AG04450 (cell line): ENCODE results near the gene DDX52. TPM values are rescaled to one million over a fixed set of nuclear protein-coding genes. Genes with fewer than 3 reads are reported as not detected.

Experiments used
- CTCF ChIA-PET: fragments of 300-600, 350-600 bp; formaldehyde crosslinking; extraction: SDS; loops from one replicate; lab custom pipeline; 2022; ENCODE audit warnings: antibody characterized with exemption, inconsistent platforms; lab: Charles Lee
- POLR2A ChIA-PET: fragments of 350-600 bp; formaldehyde crosslinking; extraction: SDS; loops from one replicate; lab custom pipeline; 2021; ENCODE audit warnings: antibody characterized with exemption, inconsistent platforms; lab: Yijun Ruan, JAX
- DNase-seq: peaks from one replicate; pipeline ENCODE4 v3.0.0-alpha.2; 2011; ENCODE audit warnings: low read depth, low spot score
- H3K27ac ChIP-seq: one replicate; pipeline ENCODE4 v1.5.1; 2012; ENCODE audit warnings: low read depth, low read length, control low read depth
- H3K27me3 ChIP-seq: one replicate; pipeline ENCODE4 v1.6.0; 2012; ENCODE audit warnings: low read length; ENCODE audit not compliant: control insufficient read depth, insufficient read depth
- H3K4me3 ChIP-seq: 2 replicates; pipeline ENCODE4 v1.5.1; 2011; ENCODE audit warnings: mild to moderate bottlenecking, low read depth, low read length, control low read depth
- H3K9me3 ChIP-seq: 2 replicates; pipeline ENCODE4 v1.5.1; 2012; ENCODE audit warnings: low read length; ENCODE audit not compliant: control insufficient read depth, insufficient read depth
- polyA plus RNA-seq: library from polyadenylated mRNA; depleted of rRNA; stranded (reverse); fragments of >200 nt; gene quantifications from 2 replicates; pipeline ENCODE4 v1.2.3, GENCODE V29; 2011
- TF ChIP-seq, protein P1 (sequence below): IDR thresholded peaks from 2 replicates; pipeline ENCODE4 v1.5.1; 2011; ENCODE audit warnings: low read depth, low read length, control low read depth, inconsistent platforms

DDX52 gene
- polyA plus RNA-seq, 1 experiment, result 31.8 TPM

DNA sequence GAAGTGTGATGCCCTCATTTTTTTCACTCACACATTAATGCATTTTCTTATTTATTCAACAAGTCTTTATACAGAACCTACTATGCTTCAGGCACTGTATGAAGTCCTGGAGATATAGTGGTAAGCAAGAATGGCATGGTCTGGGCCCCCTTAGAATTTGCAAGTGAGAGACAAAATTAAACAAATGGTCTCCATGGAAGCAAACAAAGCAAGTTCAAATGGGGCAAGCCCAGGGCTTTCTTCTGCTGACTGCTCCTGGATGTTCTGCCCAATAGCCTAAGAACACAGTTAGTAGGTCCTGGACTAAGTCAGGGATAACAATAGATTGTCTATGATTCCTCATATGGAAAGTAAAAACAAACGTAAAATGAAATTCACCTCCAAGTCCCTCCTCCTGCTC is 31.3 kb upstream of the DDX52 start:
- TF ChIP-seq, protein P1, sequence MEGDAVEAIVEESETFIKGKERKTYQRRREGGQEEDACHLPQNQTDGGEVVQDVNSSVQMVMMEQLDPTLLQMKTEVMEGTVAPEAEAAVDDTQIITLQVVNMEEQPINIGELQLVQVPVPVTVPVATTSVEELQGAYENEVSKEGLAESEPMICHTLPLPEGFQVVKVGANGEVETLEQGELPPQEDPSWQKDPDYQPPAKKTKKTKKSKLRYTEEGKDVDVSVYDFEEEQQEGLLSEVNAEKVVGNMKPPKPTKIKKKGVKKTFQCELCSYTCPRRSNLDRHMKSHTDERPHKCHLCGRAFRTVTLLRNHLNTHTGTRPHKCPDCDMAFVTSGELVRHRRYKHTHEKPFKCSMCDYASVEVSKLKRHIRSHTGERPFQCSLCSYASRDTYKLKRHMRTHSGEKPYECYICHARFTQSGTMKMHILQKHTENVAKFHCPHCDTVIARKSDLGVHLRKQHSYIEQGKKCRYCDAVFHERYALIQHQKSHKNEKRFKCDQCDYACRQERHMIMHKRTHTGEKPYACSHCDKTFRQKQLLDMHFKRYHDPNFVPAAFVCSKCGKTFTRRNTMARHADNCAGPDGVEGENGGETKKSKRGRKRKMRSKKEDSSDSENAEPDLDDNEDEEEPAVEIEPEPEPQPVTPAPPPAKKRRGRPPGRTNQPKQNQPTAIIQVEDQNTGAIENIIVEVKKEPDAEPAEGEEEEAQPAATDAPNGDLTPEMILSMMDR, result no peak
- DNase-seq, result no peak
- ChIA-PET CTCF (no interaction called here), POLR2A (no interaction called here)
- H3K27me3 ChIP-seq, result peaks cover 2% of the 10 kb centered on the region
- H3K4me3 ChIP-seq, result no peak overlapping the region
- H3K9me3 ChIP-seq, result no peaks in the 10 kb centered on the region
- no peak overlapping the region for H3K27ac ChIP-seq

DNA sequence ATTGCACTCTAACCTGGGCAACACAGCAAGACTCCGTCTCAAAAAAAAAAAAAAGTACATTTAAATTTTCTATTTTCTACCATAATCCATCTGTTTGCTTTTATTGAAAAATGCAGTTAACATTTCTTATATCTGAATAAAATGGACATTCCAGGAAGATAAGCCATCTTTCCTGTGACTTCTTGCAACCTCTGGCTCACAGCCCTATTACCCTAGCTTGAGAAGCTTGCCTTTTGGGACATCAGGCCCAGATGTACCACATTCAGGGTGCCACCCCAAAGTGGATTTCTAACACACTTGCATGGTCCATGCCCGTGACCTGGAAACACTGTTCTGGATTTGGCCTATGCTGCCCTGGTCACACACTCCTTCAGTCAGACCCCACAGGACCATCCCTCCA is 30.1 kb upstream of the DDX52 start:
- no peak for DNase-seq
- POLR2A ChIA-PET, result no interaction called here
- TF ChIP-seq, protein P1, result no peak
- no peaks in the 10 kb centered on the region for H3K9me3 ChIP-seq
- H3K27ac ChIP-seq, result no peak overlapping the region
- H3K27me3 ChIP-seq, result peaks cover 2% of the 10 kb centered on the region
- no peak overlapping the region for H3K4me3 ChIP-seq
- CTCF ChIA-PET, result interaction anchor here (1.0 kb wide), 1 partner anchor 146 kb away, joined by 3 read pairs; no protein-coding TSS in a partner anchor

DNA sequence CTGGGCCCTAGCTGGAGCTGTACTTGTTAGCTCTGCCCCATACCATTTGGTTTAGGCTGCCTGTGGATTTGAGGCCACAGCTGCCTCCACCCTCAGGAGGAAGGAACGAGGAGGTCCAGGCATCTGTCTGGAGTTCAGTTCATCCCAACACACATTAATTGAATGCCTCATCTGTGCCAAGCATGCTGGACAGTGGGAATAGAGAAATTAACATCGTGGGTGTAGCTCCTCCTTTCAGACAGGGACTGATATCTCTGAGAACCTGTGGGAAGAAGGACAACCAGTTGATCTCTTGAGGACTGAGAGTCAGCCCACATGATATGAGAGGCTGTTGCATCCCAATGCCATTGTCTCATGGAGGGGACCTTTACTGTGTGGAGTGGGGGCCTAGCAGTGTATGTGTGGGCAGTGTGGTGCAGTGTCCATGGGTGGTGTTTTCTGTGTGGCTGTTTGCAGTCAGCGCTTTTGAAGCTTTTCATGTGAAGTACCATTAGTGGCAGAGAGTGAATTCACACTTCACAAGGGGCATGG is 29.4 kb upstream of the DDX52 start:
- ChIA-PET POLR2A (no interaction called here), CTCF (interaction anchor here (0.6 to 2.3 kb wide), 5 partner anchors 23 to 145 kb away, joined by 3 to 6 read pairs (median 5); no protein-coding TSS in a partner anchor)
- H3K4me3 ChIP-seq, result no peak overlapping the region
- TF ChIP-seq, protein P1, result no peak
- no peak for DNase-seq
- peak overlapping the region; percentile 86 for H3K27ac ChIP-seq
- no peaks in the 10 kb centered on the region for H3K9me3 ChIP-seq
- peaks cover under 1% of the 10 kb centered on the region for H3K27me3 ChIP-seq

DNA sequence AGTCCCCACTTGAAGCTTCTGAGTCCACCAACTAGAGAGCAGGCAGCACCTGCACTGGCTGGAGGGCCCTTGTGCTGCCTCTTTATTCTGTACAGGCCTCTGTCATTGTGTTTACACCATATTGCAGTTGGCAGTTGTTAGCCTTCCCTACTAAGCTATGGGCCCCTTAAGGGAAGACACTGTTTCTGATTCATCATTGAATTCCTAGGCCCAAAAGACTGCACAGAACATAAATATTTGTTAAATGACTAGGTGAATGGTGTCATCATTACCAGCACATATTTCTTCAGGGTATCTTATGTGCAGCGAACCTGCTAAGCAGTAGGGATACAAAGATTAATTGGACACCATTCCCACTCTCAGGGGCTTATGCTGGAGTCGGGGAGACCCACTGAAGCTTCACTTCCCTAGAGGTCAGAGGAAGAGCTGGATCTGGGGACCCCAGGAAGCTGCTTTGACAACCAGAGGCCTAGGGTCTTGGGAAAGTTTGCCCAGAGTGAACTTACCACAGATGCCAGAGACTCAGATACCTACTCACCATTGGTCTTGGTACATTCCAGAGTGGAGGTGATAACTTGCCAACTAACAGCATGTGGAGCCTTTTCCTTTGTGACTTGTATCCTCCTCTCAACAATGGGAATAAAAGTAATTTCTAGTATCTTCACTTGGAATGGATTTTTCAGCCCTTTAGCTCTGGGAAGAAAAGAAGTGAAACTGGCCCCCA is 28.7 kb upstream of the DDX52 start:
- CTCF ChIA-PET, result interaction anchor here (0.6 to 2.3 kb wide), 7 partner anchors 10 to 144 kb away, joined by 3 to 6 read pairs (median 3); no protein-coding TSS in a partner anchor

More for the DNA sequence above, 28.7 kb upstream of the DDX52 start:
- POLR2A ChIA-PET, result interaction anchor here (0.6 to 0.7 kb wide), 2 partner anchors 60 to 63 kb away, joined by 4 read pairs; partner anchors contain the start of gene SYNRG
- TF ChIP-seq, protein P1, result no peak
- Histone ChIP-seq H3K27ac (peak overlapping the region; percentile 86), H3K4me3 (no peak overlapping the region), H3K9me3 (no peaks in the 10 kb centered on the region), H3K27me3 (no peaks in the 10 kb centered on the region)
- peak; percentile 82 for DNase-seq
